H9 (cell line): Measurements from ENCODE around the gene LPCAT1. TPM values are rescaled to one million over a fixed set of nuclear protein-coding genes. Genes with fewer than 3 reads are reported as not detected.

Source experiments
- DNase-seq: peaks from one replicate; pipeline ENCODE4 v3.0.0-alpha.2; 2017
- H2AFZ ChIP-seq: one replicate; pipeline ENCODE4 v1.6.1; 2013; ENCODE audit warnings: mild to moderate bottlenecking, low read length, control low read depth, moderate library complexity
- H2AK5ac ChIP-seq: 2 replicates; pipeline ENCODE4 v1.6.1; 2013; ENCODE audit warnings: low read length, control low read depth, mixed read lengths; ENCODE audit not compliant: insufficient read length
- H2BK120ac ChIP-seq: one replicate; pipeline ENCODE4 v1.6.1; 2013; ENCODE audit warnings: low read depth, mild to moderate bottlenecking, low read length, control low read depth, inconsistent platforms; ENCODE audit not compliant: poor library complexity, severe bottlenecking
- H2BK12ac ChIP-seq: 2 replicates; pipeline ENCODE4 v1.6.1; 2013; ENCODE audit warnings: low read length, control low read depth, mixed read lengths, low read depth; ENCODE audit not compliant: insufficient read length
- H2BK15ac ChIP-seq: 2 replicates; pipeline ENCODE4 v1.6.1; 2013; ENCODE audit warnings: low read depth, low read length, control low read depth
- H2BK20ac ChIP-seq: one replicate; pipeline ENCODE4 v1.6.1; 2013; ENCODE audit warnings: low read depth, mild to moderate bottlenecking, low read length, control low read depth, inconsistent platforms; ENCODE audit not compliant: poor library complexity, severe bottlenecking
- H2BK5ac ChIP-seq: 2 replicates; pipeline ENCODE4 v1.6.1; 2013; ENCODE audit warnings: low read length, control low read depth, mixed read lengths; ENCODE audit not compliant: insufficient read length
- H3K14ac ChIP-seq: 2 replicates; pipeline ENCODE4 v1.6.1; 2013; ENCODE audit warnings: low read length, control low read depth; ENCODE audit not compliant: insufficient read depth
- H3K18ac ChIP-seq: 2 replicates; pipeline ENCODE4 v1.6.1; 2013; ENCODE audit warnings: low read depth, mild to moderate bottlenecking, mixed read lengths, low read length, control low read depth; ENCODE audit not compliant: insufficient read length
- H3K23ac ChIP-seq: 2 replicates; pipeline ENCODE4 v1.6.1; 2013; ENCODE audit warnings: low read length, control low read depth, mixed read lengths, low read depth; ENCODE audit not compliant: insufficient read length
- H3K23me2 ChIP-seq: 2 replicates; pipeline ENCODE4 v1.6.1; 2013; ENCODE audit warnings: low read depth, mild to moderate bottlenecking, mixed read lengths, low read length, control low read depth; ENCODE audit not compliant: insufficient read length, poor library complexity, severe bottlenecking
- H3K27ac ChIP-seq: 2 replicates; pipeline ENCODE4 v1.5.1; 2013; ENCODE audit warnings: low read length, control low read depth, mixed read lengths, low read depth; ENCODE audit not compliant: insufficient read length
- H3K27me3 ChIP-seq: 2 replicates; pipeline ENCODE4 v1.6.1; 2013; ENCODE audit warnings: low read length, control low read depth, inconsistent platforms; ENCODE audit not compliant: insufficient read depth
- H3K4ac ChIP-seq: 2 replicates; pipeline ENCODE4 v1.6.1; 2013; ENCODE audit warnings: low read depth, mild to moderate bottlenecking, control low read depth, inconsistent platforms, low read length, moderate library complexity
- H3K4me1 ChIP-seq: 2 replicates; pipeline ENCODE4 v1.6.1; 2013; ENCODE audit warnings: low read length, control low read depth, inconsistent platforms; ENCODE audit not compliant: insufficient read depth
- H3K4me2 ChIP-seq: 2 replicates; pipeline ENCODE4 v1.6.1; 2013; ENCODE audit warnings: low read length, control low read depth, mixed read lengths; ENCODE audit not compliant: insufficient read length, insufficient read depth
- H3K56ac ChIP-seq: 2 replicates; pipeline ENCODE4 v1.6.1; 2013; ENCODE audit warnings: low read depth, mild to moderate bottlenecking, mixed read lengths, low read length, control low read depth; ENCODE audit not compliant: insufficient read length
- H3K79me1 ChIP-seq: 2 replicates; pipeline ENCODE4 v1.6.1; 2013; ENCODE audit warnings: low read depth, mild to moderate bottlenecking, moderate library complexity, low read length, control low read depth, inconsistent platforms; ENCODE audit not compliant: insufficient read depth, poor library complexity, severe bottlenecking
- H3K79me2 ChIP-seq: 2 replicates; pipeline ENCODE4 v1.6.1; 2013; ENCODE audit warnings: low read length, control low read depth, inconsistent platforms; ENCODE audit not compliant: insufficient read depth
- H3K9ac ChIP-seq: 2 replicates; pipeline ENCODE4 v1.6.1; 2013; ENCODE audit warnings: low read length, control low read depth, mixed read lengths; ENCODE audit not compliant: insufficient read length; ENCODE audit errors: extremely low read depth
- H3K9me3 ChIP-seq: one replicate; pipeline ENCODE4 v1.6.1; 2013; ENCODE audit warnings: low read depth, low read length, inconsistent platforms; ENCODE audit not compliant: control insufficient read depth
- H3T11ph ChIP-seq: one replicate; pipeline ENCODE4 v1.6.1; 2013; ENCODE audit warnings: mild to moderate bottlenecking, low read length, control low read depth, inconsistent platforms
- H4K20me1 ChIP-seq: one replicate; pipeline ENCODE4 v1.6.1; 2013; ENCODE audit not compliant: control insufficient read depth, insufficient read length, insufficient read depth
- H4K5ac ChIP-seq: 2 replicates; pipeline ENCODE4 v1.6.1; 2013; ENCODE audit warnings: low read depth, mild to moderate bottlenecking, mixed read lengths, low read length, control low read depth; ENCODE audit not compliant: insufficient read length
- H4K8ac ChIP-seq: replicated peaks from 2 replicates; pipeline ENCODE4 v1.6.1; 2013; ENCODE audit warnings: low read length, control low read depth, mixed read lengths, low read depth; ENCODE audit not compliant: insufficient read length
- H4K91ac ChIP-seq: 2 replicates; pipeline ENCODE4 v1.6.1; 2013; ENCODE audit warnings: low read depth, mild to moderate bottlenecking, moderate library complexity, mixed read lengths, low read length, control low read depth; ENCODE audit not compliant: insufficient read length
- H3K27ac Mint-ChIP-seq, 3 experiments: 2 replicates in 2 of 3; 3 replicates in 1 of 3; pipeline ENCODE4 v1.8.0; 2020 to 2021; ENCODE audit warnings: mixed read lengths in 3 of 3, mild to moderate bottlenecking in 1 of 3, moderate library complexity in 1 of 3
- H3K27me3 Mint-ChIP-seq: 2 replicates; pipeline ENCODE4 v1.8.0; 2021; ENCODE audit warnings: low read depth, mild to moderate bottlenecking, moderate library complexity, mixed read lengths
- H3K36me3 Mint-ChIP-seq, 3 experiments: 2 replicates in 2 of 3; 3 replicates in 1 of 3; pipeline ENCODE4 v1.8.0; 2020 to 2021; ENCODE audit warnings: low read depth in 3 of 3, mixed read lengths in 3 of 3; ENCODE audit not compliant: insufficient read depth in 1 of 3
- H3K4me1 Mint-ChIP-seq, 2 experiments: 2 replicates each; pipeline ENCODE4 v1.8.0; 2020; ENCODE audit warnings: mixed read lengths in 2 of 2
- H3K4me3 Mint-ChIP-seq, 2 experiments: 2 replicates in 1 of 2; 3 replicates in 1 of 2; pipeline ENCODE4 v1.8.0; 2020 to 2021; ENCODE audit warnings: mild to moderate bottlenecking in 2 of 2, mixed read lengths in 2 of 2, moderate library complexity in 1 of 2
- H3K9me3 Mint-ChIP-seq, 2 experiments: 2 replicates in 1 of 2; 3 replicates in 1 of 2; pipeline ENCODE4 v1.8.0; 2020; ENCODE audit warnings: mild to moderate bottlenecking in 2 of 2, mixed read lengths in 2 of 2, moderate library complexity in 1 of 2
- CTCF ChIP-seq: fragments of 200-600 bp; sonication (generic); conservative IDR thresholded peaks from 3 replicates; pipeline ENCODE4 v1.8.0; 2021; ENCODE audit warnings: antibody characterized with exemption, mild to moderate bottlenecking
- WGBS: extraction: QIAGEN DNeasy Blood & Tissue Kit; methylation state at CpG from one replicate; pipeline ENCODE4 v1.1.7; 2013; ENCODE audit warnings: missing lambda C conversion rate, low lambda C conversion rate, mixed read lengths; ENCODE audit not compliant: insufficient read length; ENCODE audit errors: extremely low coverage; 5-methylcytosine and 5-hydroxymethylcytosine counted together
- total RNA-seq: library from RNA; stranded (reverse); gene quantifications from 2 replicates; pipeline ENCODE4 v1.2.1, GENCODE V29; 2021

Gene LPCAT1
- total RNA-seq, 1 experiment from 2014 or later = 231 TPM

DNA sequence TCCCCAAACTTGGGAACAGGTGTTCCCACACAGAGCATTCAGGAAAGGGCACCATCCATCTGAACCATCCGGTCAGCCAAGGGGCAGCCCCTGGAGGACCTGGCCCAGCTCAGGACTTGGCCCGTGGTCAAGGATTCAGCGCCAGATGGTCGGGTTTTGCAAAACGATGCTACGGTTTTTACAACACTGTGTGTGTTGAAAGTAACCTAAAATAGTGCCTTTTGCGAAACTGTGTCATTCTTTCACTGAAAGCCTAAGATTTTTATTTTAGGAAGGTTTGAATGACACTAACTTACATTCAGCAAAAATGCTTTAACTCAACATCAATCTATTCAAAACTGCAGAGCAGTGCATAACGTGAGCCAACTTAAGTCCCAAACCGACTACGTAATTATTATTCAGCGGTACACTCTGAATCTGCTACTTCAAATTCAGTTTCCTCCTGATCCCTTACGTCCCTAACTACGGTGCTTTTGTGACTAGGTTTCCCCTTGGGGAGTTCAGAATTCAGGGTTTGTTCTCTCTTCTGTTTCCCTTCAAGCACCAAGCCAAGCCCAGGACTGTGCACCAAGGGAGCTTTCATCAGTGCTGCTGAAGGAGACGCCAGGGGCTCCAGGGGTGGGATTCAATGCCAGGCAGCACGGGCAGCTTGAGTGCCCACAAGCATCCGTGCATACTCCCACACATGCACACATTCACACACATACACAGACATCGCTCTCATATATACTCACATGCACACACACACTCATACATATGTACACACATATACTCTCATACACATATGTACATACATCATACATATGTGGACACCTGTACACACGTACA lies 25.8 kb downstream of the LPCAT1 start:
- no peak overlapping the region for H3K9ac ChIP-seq
- H3K56ac ChIP-seq = no peak overlapping the region
- peaks cover 25% of the 10 kb centered on the region for H3K79me2 ChIP-seq
- no peak overlapping the region for H3K23ac ChIP-seq
- H2BK120ac ChIP-seq = no peak overlapping the region
- H3K4ac ChIP-seq = no peak overlapping the region
- H3T11ph ChIP-seq = no peak overlapping the region
- H2BK15ac ChIP-seq = no peak overlapping the region
- no peak for TF ChIP-seq CTCF
- H3K23me2 ChIP-seq = no peaks in the 10 kb centered on the region
- no peaks in the 10 kb centered on the region for H3K27me3 ChIP-seq
- no CpG with 5 or more reads among the region's 18 CpGs for WGBS
- no peak overlapping the region for H2BK20ac ChIP-seq
- H2BK5ac ChIP-seq = no peak overlapping the region
- H3K9me3 Mint-ChIP-seq = no peaks in the 10 kb centered on the region
- H2AFZ ChIP-seq = no peak overlapping the region
- H3K4me1 Mint-ChIP-seq = peaks cover 11 to 12% of the 10 kb centered on the region in 2 experiments
- H4K20me1 ChIP-seq = peaks cover 2% of the 10 kb centered on the region
- peaks cover 7% of the 10 kb centered on the region for H3K79me1 ChIP-seq
- no peaks in the 10 kb centered on the region for H3K27me3 Mint-ChIP-seq
- H3K9me3 ChIP-seq = no peaks in the 10 kb centered on the region
- peak overlapping the region; percentile 2 to 55 (median 15); a peak in 3 of 7 replicates for H3K27ac Mint-ChIP-seq
- no peak overlapping the region for H2BK12ac ChIP-seq
- H4K5ac ChIP-seq = no peak overlapping the region
- H3K18ac ChIP-seq = no peak overlapping the region
- H3K27ac ChIP-seq = no peak overlapping the region
- H4K8ac ChIP-seq = no peak overlapping the region
- H4K91ac ChIP-seq = no peak overlapping the region
- H3K14ac ChIP-seq = no peak overlapping the region; the same call in 1 of the 2 replicates
- no peak for DNase-seq
- H3K4me3 Mint-ChIP-seq = no peak overlapping the region
- peaks cover 19 to 69% (median 66%) of the 10 kb centered on the region in 3 experiments for H3K36me3 Mint-ChIP-seq
- no peak overlapping the region for H3K4me2 ChIP-seq
- H3K4me1 ChIP-seq = no peaks in the 10 kb centered on the region; the same call in 1 of the 2 replicates
- H2AK5ac ChIP-seq = no peak overlapping the region
